HG02623 (cell line): ENCODE results near the gene CROCC2.

Experiments
- ATAC-seq: cut with Tn5 transposase; IDR thresholded peaks from one replicate; pipeline ENCODE4 v1.9.1; 2021; ENCODE audit warnings: moderate library complexity; ENCODE audit not compliant: unreplicated experiment

CROCC2 gene

GRCh38 chr2:241033336-241033987 lies 127.3 kb downstream of the CROCC2 start:
- no peak for ATAC-seq

GRCh38 chr2:241033994-241034393 lies 127.9 kb downstream of the CROCC2 start:
- no peak for ATAC-seq

GRCh38 chr2:241034490-241035141 lies 128.5 kb downstream of the CROCC2 start:
- ATAC-seq: no peak

- ATAC-seq: no peak
These were observed 129.1 kb downstream of the CROCC2 start for GRCh38 chr2:241035142-241035817.

- ATAC-seq: no peak
These were observed 129.8 kb downstream of the CROCC2 start for GRCh38 chr2:241035818-241036396.

- ATAC-seq: peak; percentile 70
These were observed 130.3 kb downstream of the CROCC2 start for GRCh38 chr2:241036397-241036963.

- no peak for ATAC-seq
These were observed 130.9 kb downstream of the CROCC2 start for GRCh38 chr2:241036964-241037421.

- no peak for ATAC-seq
These were observed 131.4 kb downstream of the CROCC2 start for GRCh38 chr2:241037498-241037897.

- ATAC-seq: no peak
These were observed 132.4 kb downstream of the CROCC2 start for GRCh38 chr2:241038374-241039180.

- no peak for ATAC-seq
These were observed 133.3 kb downstream of the CROCC2 start for GRCh38 chr2:241039416-241039815.

GRCh38 chr2:241040081-241040803 lies 134.1 kb downstream of the CROCC2 start:
- ATAC-seq: no peak

GRCh38 chr2:241041589-241042158 lies 135.5 kb downstream of the CROCC2 start:
- peak; percentile 61 for ATAC-seq
